22Rv1 (cell line): ENCODE data around the gene MCOLN2.

Experiments used
- H3K27ac ChIP-seq: fragments of 450-650 bp; 2 replicates; pipeline ENCODE4 v1.5.1; 2017
- ZFX ChIP-seq: fragments of 450-650 bp; IDR thresholded peaks from 2 replicates; pipeline ENCODE4 v1.6.1; 2017; ENCODE audit warnings: antibody characterized with exemption, borderline replicate concordance
- TF ChIP-seq, protein P1 (sequence below): fragments of 450-650 bp; IDR thresholded peaks from 2 replicates; pipeline ENCODE4 v1.5.1; 2017; ENCODE audit warnings: mild to moderate bottlenecking

Gene MCOLN2

DNA sequence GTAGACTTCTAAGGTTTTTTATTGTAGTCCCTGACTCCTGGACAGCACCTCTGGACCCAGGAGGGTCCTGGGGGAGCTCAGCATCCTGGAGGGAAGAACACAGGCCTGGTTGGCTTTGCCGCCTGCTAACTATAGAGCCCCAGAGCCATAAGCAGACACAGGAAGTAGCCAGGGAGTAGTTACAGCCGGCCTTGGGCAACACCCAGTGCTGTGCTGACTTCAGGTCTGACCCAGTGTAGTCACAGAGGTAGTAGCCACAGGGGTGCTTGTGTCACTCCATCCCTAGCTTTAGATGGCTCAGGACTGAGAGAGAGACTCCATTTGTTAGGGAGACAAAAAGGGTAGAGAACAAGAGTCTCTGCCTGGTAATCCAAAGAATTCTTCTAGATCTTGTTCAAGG lies 21.9 kb downstream of the MCOLN2 start:
- no peak overlapping the region for H3K27ac ChIP-seq
- TF ChIP-seq, protein P1, sequence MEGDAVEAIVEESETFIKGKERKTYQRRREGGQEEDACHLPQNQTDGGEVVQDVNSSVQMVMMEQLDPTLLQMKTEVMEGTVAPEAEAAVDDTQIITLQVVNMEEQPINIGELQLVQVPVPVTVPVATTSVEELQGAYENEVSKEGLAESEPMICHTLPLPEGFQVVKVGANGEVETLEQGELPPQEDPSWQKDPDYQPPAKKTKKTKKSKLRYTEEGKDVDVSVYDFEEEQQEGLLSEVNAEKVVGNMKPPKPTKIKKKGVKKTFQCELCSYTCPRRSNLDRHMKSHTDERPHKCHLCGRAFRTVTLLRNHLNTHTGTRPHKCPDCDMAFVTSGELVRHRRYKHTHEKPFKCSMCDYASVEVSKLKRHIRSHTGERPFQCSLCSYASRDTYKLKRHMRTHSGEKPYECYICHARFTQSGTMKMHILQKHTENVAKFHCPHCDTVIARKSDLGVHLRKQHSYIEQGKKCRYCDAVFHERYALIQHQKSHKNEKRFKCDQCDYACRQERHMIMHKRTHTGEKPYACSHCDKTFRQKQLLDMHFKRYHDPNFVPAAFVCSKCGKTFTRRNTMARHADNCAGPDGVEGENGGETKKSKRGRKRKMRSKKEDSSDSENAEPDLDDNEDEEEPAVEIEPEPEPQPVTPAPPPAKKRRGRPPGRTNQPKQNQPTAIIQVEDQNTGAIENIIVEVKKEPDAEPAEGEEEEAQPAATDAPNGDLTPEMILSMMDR: no peak
- no peak for TF ChIP-seq ZFX

DNA sequence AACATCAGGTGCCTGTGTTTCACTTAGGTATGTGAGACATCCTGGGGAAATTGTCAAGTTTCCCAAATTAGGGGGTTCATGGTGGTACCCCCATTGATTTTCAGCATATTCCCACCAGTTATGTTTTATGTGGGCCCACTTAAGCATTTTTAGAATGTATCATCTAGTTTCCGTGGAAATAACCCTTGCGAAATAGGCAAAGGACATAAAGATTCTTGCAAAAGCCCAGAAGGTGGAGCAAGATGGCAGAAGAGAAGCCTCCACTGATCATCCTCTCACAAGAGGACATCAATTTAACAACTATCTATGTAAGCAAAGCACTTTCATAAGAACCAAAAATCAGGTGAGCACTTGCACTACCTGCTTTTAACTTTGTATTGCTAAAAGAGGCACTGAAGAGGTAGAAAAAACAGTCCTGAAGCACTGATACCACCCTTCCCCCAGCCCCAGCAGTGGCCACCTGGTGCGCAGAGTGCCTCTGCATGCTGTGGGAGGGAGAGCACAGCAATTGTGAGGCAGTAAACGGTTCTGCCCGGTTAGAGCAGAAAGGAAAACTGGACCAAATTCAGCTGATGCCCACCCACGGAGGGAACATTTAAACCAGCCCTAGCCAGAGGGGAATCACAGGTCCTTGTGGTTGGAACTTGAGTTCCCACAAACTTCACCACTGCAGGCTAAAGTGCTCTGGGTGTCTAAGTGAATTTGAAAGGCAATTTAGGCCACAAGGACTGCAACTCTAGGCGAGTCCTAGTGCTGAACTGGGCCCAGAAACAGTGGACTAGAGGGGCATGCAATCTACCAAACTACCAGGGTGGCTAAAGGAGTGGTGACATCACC lies 23.2 kb downstream of the MCOLN2 start:
- no peak overlapping the region for H3K27ac ChIP-seq
- TF ChIP-seq, protein P1: no peak
- no peak for TF ChIP-seq ZFX

DNA sequence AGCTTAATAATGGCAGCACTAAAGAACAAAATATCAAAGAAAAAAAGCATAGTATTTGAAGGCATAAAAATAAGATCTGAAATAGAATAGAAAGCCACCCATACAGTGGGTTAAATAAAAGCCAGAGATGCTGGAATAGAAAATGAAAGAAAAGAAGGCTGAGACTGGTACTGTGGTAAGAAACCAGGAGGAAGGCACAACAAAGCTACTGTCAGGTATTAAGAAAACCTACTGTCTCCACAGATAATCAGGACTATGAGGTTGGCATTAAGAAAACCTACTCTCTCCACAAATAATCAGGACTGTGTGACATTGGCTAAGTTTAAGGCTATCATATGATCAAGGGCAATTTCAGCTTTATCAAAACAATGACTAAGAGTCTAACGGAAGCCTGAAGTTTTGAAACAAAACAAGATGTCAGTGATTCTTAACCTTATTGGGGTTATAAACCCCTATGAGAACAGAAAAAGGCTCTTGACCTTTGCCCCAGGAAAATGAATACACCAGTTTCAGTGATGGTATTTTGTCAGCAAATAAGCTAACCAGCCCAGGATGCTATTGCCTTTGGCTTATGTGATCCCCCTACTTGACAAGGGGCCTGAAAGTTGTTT lies 24.4 kb downstream of the MCOLN2 start:
- TF ChIP-seq, protein P1: no peak
- TF ChIP-seq ZFX: no peak
- no peak overlapping the region for H3K27ac ChIP-seq

DNA sequence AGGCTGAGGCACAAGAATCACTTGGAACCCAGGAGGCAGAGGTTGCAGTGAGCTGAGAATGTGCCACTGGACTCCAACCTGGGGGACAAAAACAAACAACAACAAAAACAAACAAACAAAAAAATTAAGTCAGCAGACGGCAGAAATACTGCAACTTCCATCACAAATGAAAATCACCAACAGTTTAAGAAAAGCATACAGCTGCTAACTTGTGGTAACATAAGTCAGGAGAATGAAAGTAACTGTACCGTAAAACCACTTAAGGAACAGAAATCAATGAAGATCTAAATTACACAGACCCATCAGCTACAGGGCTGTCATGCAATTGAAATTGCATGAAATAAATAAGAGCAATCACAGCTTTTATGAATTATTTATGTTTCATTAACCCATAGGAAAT lies 25.0 kb downstream of the MCOLN2 start:
- TF ChIP-seq ZFX: no peak
- TF ChIP-seq, protein P1: no peak
- H3K27ac ChIP-seq: no peak overlapping the region

DNA sequence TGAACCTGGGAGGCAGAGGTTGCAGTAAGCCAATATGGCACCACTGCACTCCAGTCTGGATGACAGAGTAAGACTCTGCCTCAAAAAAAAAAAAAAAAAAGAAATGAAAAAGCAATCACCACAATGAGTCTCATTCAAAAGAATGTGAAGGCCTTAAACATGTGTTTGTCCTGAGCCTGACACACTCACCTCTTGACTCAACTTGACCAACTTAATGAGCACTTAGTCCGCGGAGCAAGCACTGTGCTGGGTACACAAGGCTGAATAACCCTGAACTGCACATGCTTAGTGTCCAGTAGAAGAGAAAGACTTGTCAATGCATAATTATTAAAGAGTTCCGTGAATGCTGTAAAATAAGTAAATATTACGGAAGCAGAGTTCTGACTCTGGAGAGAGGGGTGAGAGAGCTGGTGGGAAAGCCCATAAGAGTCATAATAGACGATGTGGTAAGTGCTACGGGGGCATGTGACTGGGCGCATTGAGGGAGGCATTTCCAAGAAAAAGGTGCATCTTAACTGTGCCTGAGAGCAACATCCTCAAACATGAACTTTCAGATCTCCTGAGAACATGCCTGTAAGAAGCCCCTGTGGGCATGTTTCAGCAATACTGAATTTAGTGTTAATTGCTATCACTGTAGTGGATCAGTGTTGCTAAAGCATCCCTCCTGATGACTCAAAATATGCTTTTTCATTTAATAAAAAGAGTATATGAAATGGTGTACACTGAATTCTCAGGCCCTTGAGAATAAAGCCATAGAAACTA lies 27.2 kb downstream of the MCOLN2 start:
- TF ChIP-seq ZFX: no peak
- TF ChIP-seq, protein P1: no peak
- H3K27ac ChIP-seq: no peak overlapping the region

DNA sequence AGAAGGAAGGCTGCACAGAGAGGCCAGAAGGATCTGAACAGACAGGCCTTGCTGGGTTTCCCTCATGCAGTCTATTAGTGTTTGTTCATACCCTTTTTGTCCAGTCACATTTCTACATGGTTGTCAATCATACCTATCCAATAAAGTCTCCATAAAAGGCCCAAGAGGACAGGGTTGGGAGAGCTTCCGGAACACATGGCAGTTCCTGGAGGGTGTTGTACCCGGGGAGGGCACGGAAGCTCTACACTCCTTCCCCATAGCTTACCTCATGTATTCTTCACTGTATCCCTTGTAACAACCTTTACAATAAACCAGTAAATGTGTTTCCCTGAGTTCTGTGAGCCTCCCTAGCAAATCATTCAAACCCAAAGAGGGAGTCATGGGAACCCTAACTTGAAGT lies 28.0 kb downstream of the MCOLN2 start:
- TF ChIP-seq ZFX: no peak
- TF ChIP-seq, protein P1: no peak
- no peak overlapping the region for H3K27ac ChIP-seq
